Lung (tissue), 12 donors: ENCODE data around the gene DRAM1. TPM values are rescaled to one million over a fixed set of nuclear protein-coding genes. Genes with fewer than 3 reads are reported as not detected.

Experiments
- ATAC-seq: fragments of 200-7000 bp; cut with Tn5 transposase; one replicate; pipeline ENCODE4 v1.9.1; 2020; ENCODE audit warnings: moderate number of reproducible peaks; ENCODE audit not compliant: insufficient read depth, low FRiP score
- DNase-seq, 3 donors: peaks; one replicate each; pipeline ENCODE4 v3.0.0-alpha.2; 2013 to 2017
- H3K27ac ChIP-seq, 2 donors: one replicate each; pipeline ENCODE4 v1.5.1; 2013; ENCODE audit warnings: mild to moderate bottlenecking in 2 of 2, moderate library complexity in 2 of 2, control low read depth in 1 of 2, inconsistent platforms in 1 of 2, low read depth in 1 of 2, low read length in 1 of 2
- H3K27me3 ChIP-seq, 3 donors: one replicate each; pipeline ENCODE4 v1.5.1; 2013; ENCODE audit warnings: low read length in 2 of 3; ENCODE audit not compliant: control insufficient read depth in 3 of 3, insufficient read depth in 3 of 3
- H3K36me3 ChIP-seq, 4 donors: one replicate each; pipeline ENCODE4 v1.5.1; 2013; ENCODE audit warnings: low read length in 4 of 4, mild to moderate bottlenecking in 1 of 4, moderate library complexity in 1 of 4; ENCODE audit not compliant: control insufficient read depth in 4 of 4, insufficient read depth in 4 of 4
- H3K4me1 ChIP-seq, 5 donors: one replicate each; pipeline ENCODE4 v1.5.1; 2013; ENCODE audit warnings: low read length in 5 of 5, mild to moderate bottlenecking in 2 of 5, moderate library complexity in 1 of 5; ENCODE audit not compliant: control insufficient read depth in 5 of 5, insufficient read depth in 5 of 5
- H3K4me3 ChIP-seq: one replicate; pipeline ENCODE4 v1.5.1; 2013; ENCODE audit warnings: mild to moderate bottlenecking, control low read depth, moderate library complexity
- H3K9ac ChIP-seq, 2 donors: one replicate each; pipeline ENCODE4 v1.5.1; 2013; ENCODE audit warnings: low read length in 2 of 2, control low read depth in 1 of 2; ENCODE audit not compliant: insufficient read depth in 1 of 2
- H3K9me3 ChIP-seq, 4 donors: one replicate each; pipeline ENCODE4 v1.5.1; 2013; ENCODE audit warnings: low read length in 3 of 4, mild to moderate bottlenecking in 1 of 4, moderate library complexity in 1 of 4; ENCODE audit not compliant: control insufficient read depth in 4 of 4, insufficient read depth in 3 of 4
- WGBS, 2 donors: extraction: QIAGEN DNeasy Blood & Tissue Kit; methylation state at CpG; one replicate each; pipeline ENCODE4 v1.1.7; 2013; 5-methylcytosine and 5-hydroxymethylcytosine counted together
- polyA plus RNA-seq, 2 donors: library from polyadenylated mRNA; stranded (reverse); fragments of 200-250 nt; gene quantifications; one replicate each; pipeline ENCODE4 v1.2.1, GENCODE V29; 2013
- total RNA-seq, 2 donors: library from RNA; depleted of rRNA in 1 of 2; stranded (reverse); fragments of >200 nt in 1 of 2; gene quantifications; one replicate each; pipeline ENCODE4 v1.2.1, GENCODE V29; 2014 to 2021
- TF ChIP-seq, protein P1 (sequence below): IDR thresholded peaks from 2 replicates; pipeline ENCODE4 v1.5.1; 2012; ENCODE audit warnings: mild to moderate bottlenecking; ENCODE audit errors: control extremely low read depth, extremely low read depth
- donor health status: control.
- donor health status: control.
- donor health status: Bipolar disorder and iron deficiency.
- donor health status: healthy.
- donor health status: DM: yes; HTN: yes; CAD: no.

DRAM1 gene
- total and polyA plus RNA-seq, 4 donors, result 64.5 to 95.2 (median 74.7) TPM

DNA sequence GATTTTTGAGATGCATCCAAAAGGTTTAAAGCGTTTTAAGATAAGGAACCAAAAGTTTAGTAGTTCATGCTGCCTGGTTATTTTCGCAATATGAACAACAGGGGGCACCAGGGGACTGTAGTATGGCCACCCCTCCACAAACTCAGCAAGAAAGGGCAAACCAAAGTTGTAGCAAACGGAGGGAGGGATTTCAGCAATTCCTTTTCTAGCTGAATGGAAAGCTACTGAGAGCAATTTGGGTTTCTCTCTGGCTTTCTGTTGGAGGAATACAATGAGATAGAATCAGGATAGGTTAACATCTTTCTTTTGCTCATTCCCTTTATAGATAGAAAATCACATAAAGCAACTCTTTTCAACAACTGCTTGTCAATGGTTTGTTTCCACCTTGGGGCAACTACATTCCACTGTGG is 62.5 kb downstream of the DRAM1 start:
- WGBS, 2 donors, result 4 to 7% methylated on average over 3 of the region's 3 CpGs
- Histone ChIP-seq H3K27me3 (peaks cover 0 to 4% (median 0%) of the 10 kb centered on the region in 3 donors), H3K9ac (no peak overlapping the region), H3K27ac (no peak overlapping the region), H3K4me3 (no peak overlapping the region), H3K36me3 (no peaks in the 10 kb centered on the region), H3K4me1 (peaks cover 0 to 6% (median 2%) of the 10 kb centered on the region in 5 donors), H3K9me3 (no peaks in the 10 kb centered on the region)
- ATAC-seq, result peak; percentile 60
- peak; percentile 75 to 88 (median 87) for DNase-seq
- TF ChIP-seq, protein P1, sequence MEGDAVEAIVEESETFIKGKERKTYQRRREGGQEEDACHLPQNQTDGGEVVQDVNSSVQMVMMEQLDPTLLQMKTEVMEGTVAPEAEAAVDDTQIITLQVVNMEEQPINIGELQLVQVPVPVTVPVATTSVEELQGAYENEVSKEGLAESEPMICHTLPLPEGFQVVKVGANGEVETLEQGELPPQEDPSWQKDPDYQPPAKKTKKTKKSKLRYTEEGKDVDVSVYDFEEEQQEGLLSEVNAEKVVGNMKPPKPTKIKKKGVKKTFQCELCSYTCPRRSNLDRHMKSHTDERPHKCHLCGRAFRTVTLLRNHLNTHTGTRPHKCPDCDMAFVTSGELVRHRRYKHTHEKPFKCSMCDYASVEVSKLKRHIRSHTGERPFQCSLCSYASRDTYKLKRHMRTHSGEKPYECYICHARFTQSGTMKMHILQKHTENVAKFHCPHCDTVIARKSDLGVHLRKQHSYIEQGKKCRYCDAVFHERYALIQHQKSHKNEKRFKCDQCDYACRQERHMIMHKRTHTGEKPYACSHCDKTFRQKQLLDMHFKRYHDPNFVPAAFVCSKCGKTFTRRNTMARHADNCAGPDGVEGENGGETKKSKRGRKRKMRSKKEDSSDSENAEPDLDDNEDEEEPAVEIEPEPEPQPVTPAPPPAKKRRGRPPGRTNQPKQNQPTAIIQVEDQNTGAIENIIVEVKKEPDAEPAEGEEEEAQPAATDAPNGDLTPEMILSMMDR, result peak; percentile 64

DNA sequence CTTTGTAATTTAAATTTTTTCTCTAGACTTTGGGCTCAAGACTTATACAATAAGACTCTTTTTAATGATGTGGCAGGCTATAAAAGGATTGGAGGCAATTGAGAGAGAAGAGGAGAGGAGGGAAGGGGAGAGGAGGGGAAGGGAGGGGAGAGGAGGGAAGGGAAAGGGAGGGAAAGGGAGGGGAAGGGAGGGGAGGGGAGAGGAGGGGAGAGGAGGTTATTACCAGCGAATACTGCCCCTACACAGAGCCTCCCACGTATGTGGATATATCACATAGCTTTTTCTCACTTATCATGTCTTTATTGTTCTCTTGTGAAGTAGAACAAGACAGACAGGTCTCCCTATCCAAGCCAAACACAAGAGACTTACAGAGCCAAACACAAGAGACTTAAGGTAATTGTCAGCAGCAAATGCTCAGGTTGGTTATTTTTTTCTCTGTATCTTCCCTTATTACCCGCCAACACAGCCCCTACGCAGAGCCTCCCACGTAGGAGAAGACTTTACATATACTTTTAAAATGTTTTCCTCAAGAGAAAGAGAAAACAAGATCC is 63.1 kb downstream of the DRAM1 start:
- Histone ChIP-seq H3K9me3 (no peaks in the 10 kb centered on the region), H3K9ac (no peak overlapping the region), H3K4me1 (peaks cover 0 to 7% (median 2%) of the 10 kb centered on the region in 5 donors), H3K27me3 (peaks cover 0 to 4% (median 0%) of the 10 kb centered on the region in 3 donors), H3K4me3 (no peak overlapping the region), H3K27ac (no peak overlapping the region), H3K36me3 (no peaks in the 10 kb centered on the region)
- no peak for ATAC-seq
- TF ChIP-seq, protein P1, result no peak
- no peak for DNase-seq
- 74 to 83% methylated on average over 5 of the region's 5 CpGs for WGBS, 2 donors

DNA sequence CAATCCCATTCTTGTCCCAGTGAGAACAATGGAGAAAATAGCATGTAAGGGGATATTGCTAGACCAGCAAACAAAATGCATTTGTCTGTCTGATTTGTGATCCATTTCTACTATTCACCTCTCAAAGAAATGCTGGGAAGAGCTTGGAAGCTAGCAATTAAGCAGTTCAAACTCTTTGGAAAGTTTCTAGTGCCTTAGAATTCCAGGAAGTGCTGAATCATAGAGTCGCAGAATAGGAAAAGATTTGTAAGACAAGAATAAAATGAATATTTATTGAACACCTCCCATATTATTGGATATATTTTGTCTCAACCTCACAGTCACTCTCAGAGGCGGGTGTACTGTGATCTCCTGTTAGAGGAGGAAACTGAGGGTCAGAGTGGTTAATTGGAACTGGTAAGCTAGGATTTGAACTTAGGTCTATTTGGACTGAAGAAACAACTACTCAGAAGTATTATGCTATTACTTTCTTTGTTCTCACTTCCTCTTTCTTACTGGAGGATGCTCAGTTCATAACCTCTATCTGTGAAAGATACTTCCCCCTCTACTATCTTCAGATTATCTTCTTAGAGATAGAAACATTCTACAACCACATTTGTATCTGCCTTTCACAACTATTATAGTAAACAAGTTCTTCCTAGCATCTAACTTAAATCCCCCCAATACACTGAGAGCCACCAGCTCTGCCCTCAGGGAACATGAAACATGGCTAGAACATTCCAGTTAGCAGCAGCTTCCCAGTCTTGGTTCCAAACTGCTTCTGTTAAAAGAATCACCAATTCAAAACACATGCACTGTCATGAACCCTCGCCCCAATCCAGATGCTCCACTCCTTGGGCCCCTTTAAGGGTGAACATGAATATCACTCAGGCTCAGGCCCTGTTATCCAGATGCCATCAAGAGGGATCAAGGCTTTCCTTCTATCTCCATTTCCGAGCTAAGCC is 64.2 kb downstream of the DRAM1 start:
- Histone ChIP-seq H3K27me3 (no peaks in the 10 kb centered on the region), H3K4me3 (no peak overlapping the region), H3K9me3 (no peaks in the 10 kb centered on the region), H3K27ac (no peak overlapping the region), H3K4me1 (peaks cover 0 to 13% (median 7%) of the 10 kb centered on the region in 5 donors), H3K9ac (no peak overlapping the region), H3K36me3 (no peaks in the 10 kb centered on the region)
- ATAC-seq, result no peak
- WGBS, 2 donors, result 71 to 77% methylated on average over 4 of the region's 4 CpGs
- TF ChIP-seq, protein P1, result no peak
- DNase-seq, result no peak
